HL-60/S4 (cell line): ENCODE data around the gene CCDC187.
"Not testable (repeated sequence)": the region's sequence is repeated elsewhere in the genome, so short reads cannot be mapped to it uniquely, and the experiment has no call there.

ENCODE experiments used
- in situ Hi-C: fragments of 300-500 bp; cut with MboI; formaldehyde crosslinking; loops from 2 replicates; pipeline ENCODE4 v1.14.3; 2022; ENCODE audit warnings: low sequenced_read_pairs

The CCDC187 gene

DNA sequence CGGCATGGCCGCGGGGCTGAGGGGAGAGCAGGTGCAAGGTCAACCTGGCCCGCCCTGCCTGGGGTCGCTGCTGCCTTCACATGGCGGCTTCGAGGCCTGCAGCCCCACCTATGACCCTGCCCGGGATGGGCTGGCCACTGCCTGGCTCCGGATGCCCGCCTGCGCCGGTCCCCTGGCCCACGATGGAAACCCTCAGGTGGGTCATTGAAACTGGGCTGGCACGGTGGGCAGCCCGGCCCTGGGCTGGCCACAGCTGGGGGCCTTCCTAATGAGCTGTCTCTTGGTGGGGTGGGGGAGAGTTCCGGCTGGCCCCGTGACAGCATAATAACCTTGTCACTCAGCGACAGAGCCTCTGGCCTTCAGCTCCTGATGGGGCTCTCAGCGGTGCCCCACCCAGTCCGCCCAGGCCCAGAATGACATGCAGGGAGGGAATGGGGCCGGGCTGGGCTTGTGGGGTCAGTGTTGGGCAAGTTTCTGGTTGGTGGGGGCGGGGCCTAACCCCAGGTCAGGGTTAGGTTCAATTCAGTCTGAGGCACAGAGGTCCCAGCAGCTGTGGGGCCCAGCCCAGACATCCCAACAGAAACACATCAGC, at the start of gene CCDC187:
Gene CCDC187, minus strand, starts transcription at position 270 of the 592 bp plus-strand sequence. Its CDS starts 264 bp downstream, at position 6.
- in situ Hi-C loops, result no loop called here

DNA sequence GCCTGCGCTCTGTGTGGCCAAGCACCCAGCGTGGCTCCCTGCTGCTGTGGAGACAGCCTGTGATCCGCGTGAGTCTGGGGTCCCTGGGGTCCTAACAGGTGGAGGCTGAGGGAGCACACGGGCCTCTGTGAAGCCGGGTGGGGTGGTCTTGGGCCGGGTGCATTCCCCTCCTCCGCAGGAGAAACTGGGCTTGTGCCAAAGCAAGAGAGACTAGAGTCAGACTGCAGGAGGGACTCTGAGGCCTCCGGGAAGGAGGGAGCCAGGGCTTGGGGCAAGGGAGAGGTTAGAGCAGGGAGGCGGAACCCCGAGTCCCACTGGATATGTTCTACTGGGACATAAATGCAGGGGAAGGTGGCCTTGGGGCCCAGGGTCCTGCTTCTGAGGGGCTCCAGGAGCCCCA, 49.2 kb upstream of the CCDC187 start:
- in situ Hi-C loops, result no loop called here

DNA sequence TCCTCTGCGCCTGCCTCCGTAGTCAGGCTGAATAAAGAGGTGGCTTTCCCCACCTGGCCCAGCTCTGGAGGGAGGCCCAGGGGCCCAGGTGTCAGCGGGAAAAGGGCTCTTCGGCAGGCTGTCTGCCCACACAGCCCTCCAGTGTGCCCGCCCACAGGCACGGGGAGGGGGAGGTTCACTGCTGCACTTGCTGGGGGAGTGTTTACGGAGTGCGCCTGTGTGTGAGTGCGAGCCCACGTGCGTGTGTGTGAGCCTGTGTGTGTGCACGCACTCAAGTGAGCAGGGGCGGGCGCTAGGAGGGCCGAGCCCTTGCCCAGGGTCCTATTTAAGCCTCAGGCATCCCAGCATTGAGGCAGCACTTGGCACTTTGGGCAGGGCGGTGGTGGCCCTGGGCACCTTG, 48.8 kb upstream of the CCDC187 start:
- in situ Hi-C loops, result no loop called here

DNA sequence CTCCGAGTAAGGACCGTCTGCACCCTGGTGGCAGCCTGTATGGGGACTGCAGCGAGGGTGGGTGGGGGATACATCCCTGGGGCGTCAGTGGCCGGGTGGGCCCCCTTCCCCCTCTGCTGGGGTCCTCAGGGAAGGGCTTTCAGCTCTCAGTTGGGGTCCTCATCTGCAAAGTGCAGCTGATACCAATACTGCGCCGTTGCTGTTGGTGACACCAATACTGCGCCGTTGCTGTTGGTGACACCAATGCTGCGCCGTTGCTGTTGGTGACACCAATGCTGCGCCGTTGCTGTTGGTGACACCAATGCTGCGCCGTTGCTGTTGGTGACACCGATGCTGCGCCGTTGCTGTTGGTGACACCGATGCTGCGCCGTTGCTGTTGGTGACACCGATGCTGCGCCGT, 48.0 kb upstream of the CCDC187 start:
- in situ Hi-C loops, result not testable (repeated sequence)

DNA sequence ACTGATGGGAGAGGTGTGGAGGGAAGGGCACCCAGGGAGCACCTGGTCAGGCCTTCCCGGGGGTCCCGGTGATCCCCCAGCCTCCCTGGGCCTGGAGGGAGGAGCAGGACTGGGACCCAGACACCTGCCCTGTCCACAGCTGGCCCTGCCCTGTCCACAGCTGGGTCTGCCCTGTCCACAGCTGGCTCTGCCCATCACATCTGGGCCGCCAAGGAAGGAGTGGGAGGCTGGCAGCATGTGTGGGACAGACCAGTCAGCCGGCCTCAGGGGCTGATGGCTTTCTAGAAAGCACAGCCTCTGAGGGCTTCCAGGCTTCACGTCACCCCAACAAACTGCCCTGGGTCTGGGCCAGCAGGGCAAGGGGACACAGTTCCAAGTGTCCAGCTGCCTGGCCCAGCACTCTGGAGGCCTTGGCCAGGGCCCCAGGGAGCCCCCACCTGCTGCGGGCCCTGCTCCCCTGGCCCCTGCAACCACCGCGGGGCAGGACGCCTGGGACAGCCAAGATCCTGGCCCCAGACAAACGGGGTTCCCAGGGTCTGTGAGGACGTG, 47.4 kb upstream of the CCDC187 start:
- in situ Hi-C loops, result no loop called here

DNA sequence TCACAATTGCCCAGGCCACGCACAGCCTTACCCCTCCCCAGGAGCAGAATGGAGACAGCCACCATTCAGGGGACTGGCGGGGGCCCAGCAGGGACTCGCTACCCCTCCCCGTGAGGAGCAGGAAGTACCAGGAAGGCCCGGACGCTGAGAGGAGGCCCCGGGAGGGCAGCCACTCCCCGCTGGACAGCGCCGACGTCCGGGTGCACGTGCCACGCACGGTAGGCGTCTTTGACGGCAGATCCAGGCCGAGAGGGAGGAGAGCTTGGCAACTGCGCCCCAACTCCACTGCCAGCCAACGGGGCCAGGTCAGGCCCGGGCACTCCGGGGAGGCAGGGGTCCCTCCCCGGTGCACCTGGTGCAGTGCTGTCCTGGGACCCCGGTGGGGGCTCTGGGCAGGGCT, 45.7 kb upstream of the CCDC187 start:
- in situ Hi-C loops, result loop anchor here (25.0 kb wide), 1 partner anchor 288 kb away; no protein-coding TSS in a partner anchor

DNA sequence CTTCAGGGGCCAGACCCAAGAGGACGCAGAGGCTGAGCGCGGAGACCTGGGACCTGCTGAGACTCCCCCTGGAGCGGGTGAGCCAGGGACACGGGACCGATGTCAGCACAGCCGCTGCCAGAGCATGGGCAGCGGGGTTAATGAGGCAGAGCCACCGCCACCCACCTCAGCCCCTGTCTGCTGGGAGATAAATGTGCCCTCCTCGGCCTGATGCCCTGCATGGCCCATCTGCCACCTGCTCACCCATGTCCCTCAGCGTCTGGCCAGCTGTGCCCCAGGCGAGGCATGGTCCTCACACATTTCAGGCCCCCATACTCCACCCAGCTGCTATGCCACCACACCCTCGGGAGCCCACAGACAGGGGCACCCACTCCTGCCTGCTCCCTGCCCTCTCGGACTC, 44.8 kb upstream of the CCDC187 start:
- in situ Hi-C loops, result loop anchor here (25.0 kb wide), 1 partner anchor 289 kb away; no protein-coding TSS in a partner anchor

DNA sequence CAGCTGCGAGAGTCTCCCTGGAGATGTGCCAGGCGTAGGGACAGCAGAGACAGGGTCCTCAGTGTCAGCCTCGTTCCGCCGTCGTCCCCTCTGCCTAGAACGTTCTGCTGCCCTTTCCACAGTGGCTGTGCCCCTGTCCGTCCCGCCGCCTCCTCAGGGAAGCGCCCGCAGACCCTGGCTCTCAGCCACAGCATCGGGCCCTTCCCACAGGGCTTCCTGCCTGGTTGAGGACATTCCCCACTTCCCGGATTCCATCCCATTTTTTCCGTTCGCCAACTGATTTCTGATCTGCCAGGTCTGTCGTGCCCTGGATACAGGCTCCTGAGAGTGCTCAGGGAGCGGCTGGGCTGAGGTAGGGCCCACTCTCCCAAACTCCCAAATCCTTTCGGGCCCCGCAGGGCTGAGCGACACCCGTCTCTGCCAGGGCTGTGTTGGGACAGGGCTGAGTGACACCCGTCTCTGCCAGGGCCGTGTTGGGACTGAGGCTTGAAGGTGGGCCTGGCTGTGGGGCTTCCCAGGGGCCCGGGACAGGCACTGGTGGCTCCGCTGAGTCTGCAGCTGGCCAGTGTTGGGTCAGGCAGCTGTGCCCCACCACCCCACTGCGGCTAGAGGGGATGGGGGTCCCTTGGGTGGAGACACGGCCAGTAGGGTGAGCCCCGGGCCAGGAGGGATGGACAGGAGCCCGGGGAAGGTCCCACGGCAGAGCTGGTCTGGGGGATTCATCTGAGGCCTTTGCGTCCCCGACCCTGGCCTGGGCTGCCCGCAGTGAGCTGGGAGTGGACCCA, 43.8 kb upstream of the CCDC187 start:
- in situ Hi-C loops, result loop anchor here (25.0 kb wide), 1 partner anchor 290 kb away; no protein-coding TSS in a partner anchor

DNA sequence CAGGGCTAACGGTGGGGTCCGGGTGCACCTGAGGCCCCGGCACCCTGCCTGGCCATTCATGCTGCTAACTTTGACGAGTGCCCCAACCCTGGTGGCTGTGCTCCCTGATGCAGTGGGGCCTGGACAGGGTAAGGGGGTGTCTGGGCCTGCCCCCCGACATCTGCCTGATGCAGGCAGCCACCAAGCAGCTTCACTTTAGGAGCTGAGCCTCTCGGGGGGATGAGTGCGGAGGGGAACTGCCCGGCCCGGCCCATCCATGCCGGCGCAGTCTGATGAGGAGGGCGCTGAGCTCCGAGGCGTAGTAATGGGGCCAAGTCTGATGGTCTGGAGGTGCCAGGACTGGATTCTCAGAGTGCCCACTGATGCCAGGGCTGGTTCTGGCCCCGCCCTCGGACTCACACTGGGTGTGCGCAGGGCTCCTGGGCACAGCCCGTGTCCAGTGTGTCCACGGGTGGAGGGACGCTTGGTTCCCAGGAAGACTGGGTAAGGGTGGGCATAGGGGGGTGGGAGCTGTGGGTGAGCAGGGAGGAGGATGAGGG, 43.1 kb upstream of the CCDC187 start:
- in situ Hi-C loops, result loop anchor here (25.0 kb wide), 1 partner anchor 290 kb away; no protein-coding TSS in a partner anchor

DNA sequence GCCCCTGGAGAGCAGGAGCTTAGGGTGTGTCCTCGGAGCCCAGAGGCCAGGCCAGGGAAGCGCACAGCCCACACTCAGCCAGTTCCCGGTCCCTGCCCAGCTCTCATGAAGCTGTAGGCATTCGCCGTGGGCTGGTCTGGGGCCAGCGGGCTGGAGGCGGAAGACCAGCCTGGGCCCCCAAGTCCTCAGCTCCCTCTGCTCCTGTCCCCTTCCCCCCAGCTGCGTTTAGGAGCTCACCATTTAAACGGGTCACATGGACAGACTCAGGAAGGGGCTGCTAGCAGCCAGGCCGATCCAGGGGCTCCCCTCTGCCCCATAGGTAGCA, 42.2 kb upstream of the CCDC187 start:
- in situ Hi-C loops, result loop anchor here (25.0 kb wide), 1 partner anchor 291 kb away; no protein-coding TSS in a partner anchor

DNA sequence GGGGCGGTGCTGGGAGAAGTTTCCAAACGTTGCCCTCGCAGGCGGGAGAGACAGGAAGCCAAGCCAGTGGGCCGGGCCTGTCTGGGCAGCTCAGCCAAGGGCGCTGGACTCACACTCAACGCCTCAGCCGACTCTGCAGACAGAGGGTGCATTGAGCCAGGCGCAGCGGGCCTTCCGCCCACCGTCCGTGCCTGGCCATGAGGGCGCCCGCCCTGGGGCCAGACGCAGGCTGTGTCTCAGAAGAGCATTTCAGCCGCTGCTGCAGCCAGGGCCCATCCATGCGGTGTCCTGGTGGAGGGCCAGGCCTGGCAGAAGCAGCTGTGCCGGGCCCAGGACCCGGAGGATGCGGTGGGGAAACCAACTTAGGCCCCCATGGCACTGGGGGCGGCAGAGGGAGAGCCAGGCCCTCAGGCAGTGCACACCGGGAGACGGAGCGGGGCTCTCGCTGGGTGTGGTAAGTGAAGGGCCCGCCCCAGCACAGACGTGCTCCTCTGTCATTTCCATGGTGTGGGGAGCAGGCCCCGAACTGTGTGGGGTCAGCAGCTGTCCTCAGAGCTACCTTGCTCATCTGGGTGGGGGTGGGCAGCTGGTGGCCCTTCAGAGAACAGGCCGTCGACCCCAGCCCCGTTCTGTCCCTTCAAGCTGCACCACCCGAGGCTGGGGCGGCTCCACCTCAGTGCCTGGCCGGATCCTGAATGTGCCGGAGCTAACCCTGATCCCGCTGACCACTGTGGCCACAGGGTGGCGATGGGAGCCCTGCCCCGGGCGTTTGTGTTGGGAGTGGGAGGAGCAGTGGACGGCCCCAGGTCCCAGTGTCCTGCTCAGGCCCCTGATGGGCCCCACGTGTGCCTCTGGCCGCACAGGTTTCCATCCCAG, 41.6 kb upstream of the CCDC187 start:
- in situ Hi-C loops, result loop anchor here (25.0 kb wide), 1 partner anchor 292 kb away; no protein-coding TSS in a partner anchor

DNA sequence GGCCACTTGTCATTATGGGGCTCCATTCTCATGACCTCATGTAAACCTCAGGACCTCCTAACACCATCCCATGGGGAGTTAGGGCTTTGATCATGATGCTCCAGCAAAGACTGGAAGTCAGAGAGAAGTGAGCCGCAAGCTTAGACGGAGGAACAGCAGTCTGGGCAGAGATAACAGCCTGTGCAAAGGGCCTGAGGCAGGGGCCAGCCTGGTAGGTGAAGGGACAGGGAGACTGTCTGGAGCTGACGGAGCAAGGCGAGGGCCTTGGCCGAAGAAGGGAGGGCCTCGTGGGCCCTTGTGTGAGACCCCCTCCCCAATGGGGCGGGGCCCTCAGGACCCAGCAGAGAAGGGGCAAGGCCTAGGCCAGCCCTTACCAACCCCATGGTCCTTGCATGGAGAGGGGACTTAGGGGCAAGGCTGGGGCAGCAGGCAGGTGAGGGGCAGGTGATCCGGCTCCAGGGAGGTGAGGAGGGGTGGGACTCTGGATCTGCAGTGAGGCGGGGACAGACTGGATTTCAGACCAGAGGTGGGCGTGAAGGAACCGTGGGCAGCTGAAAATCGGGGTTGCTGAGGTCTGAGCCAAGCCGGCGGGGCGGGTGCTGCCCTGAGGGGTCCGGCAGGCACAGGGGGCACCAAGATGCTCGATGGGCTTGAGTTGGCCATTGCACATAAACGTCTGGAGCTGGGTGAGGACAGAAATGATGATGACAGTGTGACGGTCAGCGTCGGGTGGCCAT, 40.8 kb upstream of the CCDC187 start:
- in situ Hi-C loops, result loop anchor here (25.0 kb wide), 1 partner anchor 293 kb away; no protein-coding TSS in a partner anchor

DNA sequence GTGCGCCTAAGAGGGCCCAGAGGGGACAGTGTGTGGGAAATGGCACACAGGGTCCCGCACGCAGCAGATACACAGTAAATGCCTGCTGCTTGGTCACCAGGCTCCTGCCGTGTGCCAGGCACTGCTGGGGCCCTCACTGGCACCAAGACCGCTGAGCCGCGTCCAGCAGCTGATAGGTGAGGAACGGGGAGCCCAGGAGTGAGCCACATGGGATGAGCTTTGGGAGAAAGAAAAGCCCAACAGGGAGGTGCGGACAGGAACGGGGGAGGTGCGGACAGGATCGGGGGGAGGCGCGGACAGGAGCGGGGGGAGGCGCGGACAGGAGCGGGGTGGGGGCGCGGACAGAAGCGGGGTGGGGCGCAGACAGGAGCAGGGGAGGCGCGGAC, 40.0 kb upstream of the CCDC187 start:
- in situ Hi-C loops, result loop anchor here (25.0 kb wide), 1 partner anchor 293 kb away; no protein-coding TSS in a partner anchor

DNA sequence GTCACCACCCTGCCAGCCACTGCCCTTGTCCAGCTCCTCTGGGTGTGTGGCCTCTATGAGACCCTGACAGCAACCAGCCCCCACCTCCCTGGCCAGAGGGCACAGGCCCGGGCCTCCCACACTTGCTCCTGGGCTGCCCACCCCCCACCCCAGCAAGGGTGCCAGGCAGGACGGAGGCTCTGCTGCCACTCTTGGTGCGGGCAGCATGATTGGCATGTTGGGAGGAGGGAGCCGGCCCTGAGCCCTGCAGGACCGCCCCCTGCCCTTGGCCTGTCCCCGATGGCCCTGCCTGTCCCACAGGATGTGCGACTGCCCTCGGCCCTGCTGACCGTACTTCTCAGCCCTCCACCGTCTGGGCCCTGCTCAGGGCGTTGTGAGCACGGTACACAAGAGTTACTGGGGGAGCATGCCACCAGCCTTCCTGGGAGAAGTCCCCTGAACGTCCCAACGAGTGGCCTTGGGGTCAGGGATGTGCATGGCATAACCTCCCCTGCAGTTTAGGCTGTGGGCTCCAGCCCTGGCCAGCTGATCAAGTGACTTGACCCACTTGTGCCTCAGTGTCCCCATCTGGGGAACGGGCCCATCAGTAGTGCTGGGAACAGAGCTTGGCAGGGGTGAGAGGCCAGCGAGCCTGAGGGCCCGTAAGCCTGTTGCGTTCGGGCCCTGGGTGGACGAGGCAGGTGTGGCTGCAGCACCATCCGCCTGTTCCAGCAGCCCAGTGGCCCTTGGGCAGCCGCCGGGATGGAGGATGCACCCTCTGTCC, 39.4 kb upstream of the CCDC187 start:
- in situ Hi-C loops, result loop anchor here (25.0 kb wide), 1 partner anchor 294 kb away; no protein-coding TSS in a partner anchor

DNA sequence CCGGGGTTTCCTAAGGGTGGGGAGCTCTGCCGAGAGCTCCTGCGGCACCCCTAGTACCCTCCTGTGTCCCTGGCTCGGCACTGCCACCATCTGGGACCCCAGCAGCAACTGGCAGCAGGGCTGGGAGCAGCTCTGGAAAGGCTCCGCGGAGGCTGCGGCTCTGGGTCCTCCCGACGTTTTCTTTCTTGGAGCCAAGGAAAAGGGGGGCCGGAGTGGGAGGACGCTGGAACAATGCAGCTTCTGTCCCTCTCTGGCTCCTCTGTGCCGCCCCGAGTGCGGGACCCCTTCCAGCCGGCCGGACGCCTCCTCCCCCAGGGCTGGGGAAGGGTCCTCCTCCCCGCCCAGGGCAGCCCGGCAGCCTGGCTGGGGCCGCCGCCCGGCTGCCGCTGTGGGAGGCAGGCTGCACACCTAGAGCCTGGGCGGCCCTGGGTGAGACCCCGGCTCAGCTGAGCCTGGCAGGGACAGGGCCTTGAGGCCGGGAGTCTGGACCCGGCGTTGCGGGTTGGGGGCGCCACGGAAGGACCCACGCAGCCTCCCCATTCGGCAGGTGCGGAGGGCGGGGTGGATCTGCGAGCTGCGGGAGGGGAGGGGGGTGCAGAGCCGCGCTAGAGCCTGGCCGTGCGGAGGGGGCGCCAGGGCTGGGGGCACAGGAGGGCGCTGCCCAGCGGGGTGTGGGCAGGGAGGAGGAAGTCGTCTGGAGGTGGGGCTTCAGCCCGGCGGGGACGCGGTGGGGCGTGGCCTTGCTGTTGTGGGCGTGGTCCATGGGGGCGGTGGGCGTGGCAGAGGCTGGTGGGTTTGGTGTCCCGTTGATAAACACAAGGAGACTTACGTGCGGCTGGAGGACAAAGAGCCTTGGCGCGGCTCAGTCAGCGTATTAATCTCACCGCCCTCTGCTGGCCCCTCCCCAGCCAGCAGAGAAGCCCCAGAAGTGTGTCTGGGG, 38.6 kb upstream of the CCDC187 start:
- in situ Hi-C loops, result loop anchor here (25.0 kb wide), 1 partner anchor 295 kb away; no protein-coding TSS in a partner anchor

DNA sequence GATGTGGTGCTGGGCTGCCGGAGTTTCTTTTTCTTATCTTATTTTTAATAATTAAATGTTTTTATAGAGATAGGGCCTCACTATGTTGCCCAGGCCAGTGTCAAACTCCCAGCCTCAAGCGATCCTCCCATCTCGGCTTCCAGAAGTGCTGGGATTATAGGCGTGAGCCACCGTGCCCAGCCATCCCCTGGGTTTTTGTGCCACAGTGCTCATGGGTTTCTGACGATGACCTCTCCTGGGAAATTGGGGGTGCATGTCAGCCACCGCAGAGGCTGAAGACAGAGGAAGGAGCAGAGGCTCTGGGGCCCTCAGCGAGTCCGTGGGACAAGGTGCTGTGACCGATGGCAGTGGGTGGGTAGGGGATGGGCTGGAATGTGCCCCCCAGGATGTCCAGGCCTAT, 37.9 kb upstream of the CCDC187 start:
- in situ Hi-C loops, result loop anchor here (25.0 kb wide), 1 partner anchor 296 kb away; no protein-coding TSS in a partner anchor

DNA sequence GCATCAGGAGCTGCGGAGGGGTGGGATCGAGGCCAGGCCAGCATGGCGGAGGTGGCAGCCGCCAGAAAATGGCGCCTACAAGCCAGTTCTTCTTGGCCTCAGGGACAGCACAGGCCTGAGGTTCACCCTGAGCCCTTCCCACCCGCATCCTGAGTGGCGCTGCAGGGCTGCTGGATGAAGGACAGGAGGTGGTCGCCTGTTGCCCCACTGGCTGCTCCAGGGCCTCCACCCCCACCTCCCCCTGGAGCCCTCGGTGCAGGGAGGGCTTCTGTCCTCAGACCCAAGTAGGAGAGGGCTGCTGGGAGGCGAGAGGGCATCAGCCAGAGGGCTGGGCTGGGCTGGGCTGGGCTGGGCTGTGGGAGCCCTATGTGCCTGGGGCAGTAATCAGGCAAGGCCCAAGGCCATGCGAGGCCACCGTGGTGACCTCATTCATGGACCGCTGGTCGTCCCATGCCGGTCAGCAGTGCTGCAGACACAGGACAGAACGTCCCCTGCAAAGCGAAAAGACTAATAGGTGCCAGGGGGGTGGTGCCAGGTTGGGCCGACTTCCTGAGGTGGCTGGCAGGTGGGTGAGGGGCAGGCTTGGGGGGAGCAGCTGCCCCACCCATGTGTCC, 37.3 kb upstream of the CCDC187 start:
- in situ Hi-C loops, result loop anchor here (25.0 kb wide), 1 partner anchor 296 kb away; no protein-coding TSS in a partner anchor
